Liver (tissue), 3 donors: ENCODE measurements around the gene ADPGK.

ENCODE experiments used
- CTCF ChIP-seq: fragments of 150-350 bp; IDR thresholded peaks from 2 replicates; pipeline ENCODE4 v1.5.1; 2017; ENCODE audit warnings: improper control_type of control experiment, low read depth, low read length; ENCODE audit not compliant: missing input control
- SP1 ChIP-seq: IDR thresholded peaks from 2 replicates; pipeline ENCODE4 v1.6.1; 2018; ENCODE audit warnings: antibody characterized with exemption, mild to moderate bottlenecking
- donor health status: healthy.
- donor health status: healthy.

DNA sequence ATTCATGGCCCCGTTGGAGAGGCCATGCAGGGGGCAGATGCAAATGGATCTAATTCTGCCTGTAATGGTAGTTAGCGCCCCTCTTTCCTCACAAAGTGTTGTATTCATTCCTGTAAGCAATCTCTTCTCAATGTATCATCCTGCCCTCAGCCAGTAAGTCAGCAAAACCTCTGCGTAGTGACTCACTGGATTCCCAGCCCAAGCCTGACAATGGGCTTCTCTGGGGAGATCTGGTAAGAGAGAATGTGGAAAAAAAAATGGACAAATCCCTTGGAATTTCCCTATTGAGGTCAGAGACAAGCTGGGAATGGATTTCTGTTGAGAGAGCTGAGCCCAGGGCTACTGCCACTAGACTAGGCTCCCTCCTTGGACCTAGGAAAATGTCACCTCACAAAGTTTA lies 25.4 kb downstream of the ADPGK start:
- TF ChIP-seq SP1 = no peak
- no peak for TF ChIP-seq CTCF
